B cell (primary cell): ENCODE results near the gene KCTD10. TPM values are rescaled to one million over a fixed set of nuclear protein-coding genes. Genes with fewer than 3 reads are reported as not detected.
"Not testable (repeated sequence)": the region's sequence is repeated elsewhere in the genome, so short reads cannot be mapped to it uniquely, and the experiment has no call there.

Experiments
- ATAC-seq: fragments of 200-7000 bp; cut with Tn5 transposase; one replicate; pipeline ENCODE4 v1.10.0; 2021; ENCODE audit warnings: low read depth, mild to moderate bottlenecking, moderate number of reproducible peaks, moderate library complexity
- CTCF ChIA-PET: fragments of 350-600 bp; sonication (Branson Sonifier 250); formaldehyde crosslinking; loops from one replicate; lab custom pipeline; 2021; ENCODE audit warnings: antibody characterized with exemption, inconsistent platforms; lab: Charles Lee
- POLR2A ChIA-PET: fragments of 350-600 bp; sonication (Branson Sonifier 250); formaldehyde crosslinking; loops from one replicate; lab custom pipeline; 2021; ENCODE audit warnings: antibody characterized with exemption; lab: Charles Lee
- DNase-seq: peaks from one replicate; pipeline ENCODE4 v3.0.0; 2013
- H2AFZ ChIP-seq: 2 replicates; pipeline ENCODE4 v1.6.1; 2012; ENCODE audit warnings: mild to moderate bottlenecking, low read depth, low read length; ENCODE audit not compliant: insufficient read depth, poor library complexity, severe bottlenecking
- H3K27ac ChIP-seq, 2 donors: 1 replicate in 1 of 2; 2 replicates in 1 of 2; pipeline ENCODE4 v1.5.1; 2012 to 2013; ENCODE audit warnings: low read length in 2 of 2, mild to moderate bottlenecking in 2 of 2, moderate library complexity in 1 of 2
- H3K27me3 ChIP-seq, 4 experiments: fragments of 200-600 bp in 1 of 4; sonication (generic) in 1 of 4; replicated peaks in 1 of 4; 1 replicate in 2 of 4; 2 replicates in 2 of 4; pipeline versions ENCODE4 v1.6.1 to v1.7.0; 2013 to 2016; ENCODE audit warnings: low read length in 3 of 4, mild to moderate bottlenecking in 2 of 4, mixed read lengths in 1 of 4, moderate library complexity in 1 of 4; ENCODE audit not compliant: insufficient read depth in 4 of 4, control insufficient read depth in 3 of 4; ENCODE audit errors: control extremely low read depth in 1 of 4
- H3K36me3 ChIP-seq, 2 experiments: replicated peaks in 1 of 2; 1 replicate in 1 of 2; 2 replicates in 1 of 2; pipeline versions ENCODE4 v1.6.1 to v1.7.1; 2013; ENCODE audit warnings: low read length in 1 of 2; ENCODE audit not compliant: insufficient read depth in 2 of 2, control insufficient read depth in 1 of 2; ENCODE audit errors: control extremely low read depth in 1 of 2, extremely low read depth in 1 of 2
- H3K4me1 ChIP-seq, 2 donors: fragments of 200-600 bp in 1 of 2; sonication (generic) in 1 of 2; 1 replicate in 1 of 2; 2 replicates in 1 of 2; pipeline versions ENCODE4 v1.5.1 to v1.6.1; 2013 to 2017; ENCODE audit warnings: low read length in 2 of 2; ENCODE audit not compliant: control insufficient read depth in 2 of 2, insufficient read depth in 2 of 2
- H3K4me2 ChIP-seq: replicated peaks from 2 replicates; pipeline ENCODE3; 2012; ENCODE audit warnings: mild to moderate bottlenecking, low read depth, low read length; ENCODE audit not compliant: poor library complexity, severe bottlenecking
- H3K4me3 ChIP-seq, 5 experiments: fragments of 200-600 bp in 1 of 5; sonication (generic) in 1 of 5; 1 replicate in 3 of 5; 2 replicates in 2 of 5; pipeline versions ENCODE4 v1.5.1 to v1.7.0; 2011 to 2016; ENCODE audit warnings: low read length in 4 of 5, mild to moderate bottlenecking in 4 of 5, low read depth in 2 of 5, control low read depth in 1 of 5, moderate library complexity in 1 of 5; ENCODE audit not compliant: insufficient read depth in 1 of 5; ENCODE audit errors: control extremely low read depth in 1 of 5, extremely low read depth in 1 of 5
- H3K79me2 ChIP-seq: fragments of 200-600 bp; sonication (generic); one replicate; pipeline ENCODE4 v1.6.0; 2016; ENCODE audit warnings: low read length; ENCODE audit not compliant: control insufficient read depth, insufficient read depth
- H3K9ac ChIP-seq: fragments of 200-600 bp; sonication (generic); 2 replicates; pipeline ENCODE4 v1.6.1; 2017; ENCODE audit warnings: mild to moderate bottlenecking, low read length, moderate library complexity
- H3K9me3 ChIP-seq, 3 donors: one replicate each; pipeline versions ENCODE4 v1.6.1 to v1.7.1; 2013; ENCODE audit warnings: low read length in 2 of 3; ENCODE audit not compliant: control insufficient read depth in 2 of 3, insufficient read depth in 1 of 3; ENCODE audit errors: control extremely low read depth in 1 of 3
- H4K20me1 ChIP-seq: 2 replicates; pipeline ENCODE4 v1.6.0; 2012; ENCODE audit warnings: mild to moderate bottlenecking, low read length; ENCODE audit not compliant: insufficient read depth, control insufficient read depth, poor library complexity, severe bottlenecking
- H3K27ac Mint-ChIP-seq: one replicate; pipeline ENCODE4 v1.8.0; 2021; ENCODE audit warnings: mixed read lengths
- H3K27me3 Mint-ChIP-seq: one replicate; pipeline ENCODE4 v1.8.0; 2021; ENCODE audit warnings: mixed read lengths
- H3K4me1 Mint-ChIP-seq: one replicate; pipeline ENCODE4 v1.8.0; 2021; ENCODE audit warnings: mixed read lengths
- H3K4me3 Mint-ChIP-seq: one replicate; pipeline ENCODE4 v1.8.0; 2021; ENCODE audit warnings: mixed read lengths
- H3K9me3 Mint-ChIP-seq: one replicate; pipeline ENCODE4 v1.8.0; 2022; ENCODE audit warnings: mixed read lengths; ENCODE audit not compliant: insufficient read depth
- EZH2 ChIP-seq: IDR thresholded peaks from 2 replicates; pipeline ENCODE4 v1.6.1; 2012; ENCODE audit warnings: borderline replicate concordance, low read depth, mild to moderate bottlenecking, moderate library complexity, low read length; ENCODE audit not compliant: insufficient read depth, poor library complexity, severe bottlenecking
- WGBS: methylation state at CpG from one replicate; pipeline ENCODE4 v1.1.5; 2013; ENCODE audit warnings: missing lambda C conversion rate; ENCODE audit not compliant: insufficient coverage; 5-methylcytosine and 5-hydroxymethylcytosine counted together
- intact Hi-C: fragments of 100-400 bp; cut with micrococcal nuclease; formaldehyde crosslinking; loops from one replicate; pipeline ENCODE4 v1.10.0; 2022
- polyA plus RNA-seq: library from polyadenylated mRNA; depleted of rRNA; stranded (reverse); fragments of >200 nt; gene quantifications from 2 replicates; pipeline ENCODE4 v1.2.3, GENCODE V29; 2012
- total RNA-seq, 2 donors: library from RNA; stranded (reverse); fragments of 120-200 nt in 1 of 2; gene quantifications; 1 replicate in 1 of 2; 2 replicates in 1 of 2; pipeline versions ENCODE4 v1.2.3 to v1.2.4, GENCODE V29; 2013 to 2022
- TF ChIP-seq, protein P1 (sequence below): fragments of 200-600 bp; IDR thresholded peaks from one replicate; pipeline ENCODE4 v1.8.0; 2022; ENCODE audit warnings: antibody characterized with exemption, mild to moderate bottlenecking

Gene KCTD10
- total and polyA plus RNA-seq, 2 donors (not counting 1 experiment from before 2014, with no cell fraction given): 15.4 to 30.9 TPM

DNA sequence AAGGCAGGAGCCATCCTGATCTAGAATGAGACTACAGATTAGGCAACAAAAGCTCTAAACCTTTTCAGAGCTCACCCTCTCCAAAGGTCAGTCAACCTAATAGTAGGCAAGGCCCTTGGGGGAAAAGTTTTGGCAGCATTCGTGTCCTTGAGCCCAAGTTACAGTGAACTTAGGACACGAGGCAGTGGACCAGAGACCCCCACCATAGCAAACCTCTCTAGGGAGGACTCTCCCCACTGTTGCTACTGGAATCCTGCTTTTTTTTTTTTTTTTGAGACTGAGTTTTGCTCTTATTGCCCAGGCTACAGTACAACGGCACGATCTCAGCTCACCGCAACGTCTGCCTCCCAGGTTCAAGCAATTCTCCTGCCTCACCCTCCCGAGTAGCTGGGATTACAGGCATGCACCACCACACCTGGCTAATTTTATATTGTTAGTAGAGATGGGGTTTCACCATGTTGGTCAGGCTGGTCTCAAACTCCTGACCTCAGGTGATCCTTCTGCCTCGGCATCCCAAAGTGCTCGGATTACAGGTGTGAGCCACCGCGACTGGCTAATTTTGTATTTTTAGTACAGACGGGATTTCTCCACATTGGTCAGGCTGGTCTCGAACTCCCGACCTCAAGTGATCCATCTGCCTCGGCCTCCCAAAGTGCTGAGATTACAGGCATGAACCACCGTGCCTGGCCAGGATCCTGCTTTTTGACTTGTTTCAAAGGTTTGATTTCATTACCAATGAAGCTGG, 3.4 kb downstream of the KCTD10 start:
- CTCF ChIA-PET: interaction anchor here (0.9 to 1.4 kb wide), 2 partner anchors 36 to 41 kb away, joined by 3 to 4 read pairs; no protein-coding TSS in a partner anchor
- H3K27ac ChIP-seq, H2AFZ ChIP-seq, H3K27me3 ChIP-seq, ATAC-seq, H3K9me3 Mint-ChIP-seq, H3K4me3 Mint-ChIP-seq, H3K27me3 Mint-ChIP-seq, POLR2A ChIA-PET, DNase-seq, H3K27ac Mint-ChIP-seq, H3K9me3 ChIP-seq, H3K9ac ChIP-seq, H3K4me3 ChIP-seq, intact Hi-C loops, H3K4me2 ChIP-seq: not testable (repeated sequence)
- peaks cover 38% of the 10 kb centered on the region for H3K4me1 Mint-ChIP-seq
- Histone ChIP-seq H4K20me1 (peaks cover 19% of the 10 kb centered on the region), H3K4me1 (peaks cover 19 to 22% of the 10 kb centered on the region in 2 donors), H3K79me2 (peaks cover 98% of the 10 kb centered on the region), H3K36me3 (peaks cover 0 to 11% of the 10 kb centered on the region in 2 experiments)
- WGBS: 99% methylated on average over 10 of the region's 16 CpGs

DNA sequence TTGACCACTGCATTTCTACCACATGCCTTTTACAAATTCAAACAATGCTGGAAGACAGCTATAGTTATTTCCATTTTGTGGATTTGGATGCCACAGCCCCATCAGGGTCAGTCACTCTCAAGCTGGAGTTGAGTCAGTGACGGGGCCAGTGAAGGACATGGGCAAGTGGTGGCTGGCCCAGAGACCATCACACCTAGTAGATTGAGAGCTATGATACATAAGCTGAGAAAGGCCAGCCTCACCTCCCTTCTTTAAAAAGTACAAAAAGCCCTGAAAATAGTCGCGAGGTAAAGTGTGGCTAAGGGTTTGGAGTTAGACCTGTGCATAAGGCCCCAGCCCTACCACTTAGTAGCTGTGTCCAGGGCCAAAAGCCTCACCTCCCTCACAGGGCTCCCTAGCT, 4.1 kb downstream of the KCTD10 start:
- H3K36me3 ChIP-seq: peaks cover 0 to 15% of the 10 kb centered on the region in 2 experiments
- no peak overlapping the region for H3K4me3 Mint-ChIP-seq
- no peak overlapping the region for H3K9ac ChIP-seq
- peaks cover 13 to 15% of the 10 kb centered on the region in 2 donors for H3K4me1 ChIP-seq
- H4K20me1 ChIP-seq: peaks cover 21% of the 10 kb centered on the region
- no peaks in the 10 kb centered on the region for H3K9me3 Mint-ChIP-seq
- no peak overlapping the region for H3K4me3 ChIP-seq
- H3K27ac ChIP-seq: no peak overlapping the region
- no peaks in the 10 kb centered on the region for H3K27me3 ChIP-seq
- POLR2A ChIA-PET: no interaction called here
- no peak for ATAC-seq
- no peak overlapping the region for H3K4me2 ChIP-seq
- DNase-seq: no peak
- no peak overlapping the region for H3K27ac Mint-ChIP-seq
- H3K9me3 ChIP-seq: no peaks in the 10 kb centered on the region
- TF ChIP-seq, protein P1, sequence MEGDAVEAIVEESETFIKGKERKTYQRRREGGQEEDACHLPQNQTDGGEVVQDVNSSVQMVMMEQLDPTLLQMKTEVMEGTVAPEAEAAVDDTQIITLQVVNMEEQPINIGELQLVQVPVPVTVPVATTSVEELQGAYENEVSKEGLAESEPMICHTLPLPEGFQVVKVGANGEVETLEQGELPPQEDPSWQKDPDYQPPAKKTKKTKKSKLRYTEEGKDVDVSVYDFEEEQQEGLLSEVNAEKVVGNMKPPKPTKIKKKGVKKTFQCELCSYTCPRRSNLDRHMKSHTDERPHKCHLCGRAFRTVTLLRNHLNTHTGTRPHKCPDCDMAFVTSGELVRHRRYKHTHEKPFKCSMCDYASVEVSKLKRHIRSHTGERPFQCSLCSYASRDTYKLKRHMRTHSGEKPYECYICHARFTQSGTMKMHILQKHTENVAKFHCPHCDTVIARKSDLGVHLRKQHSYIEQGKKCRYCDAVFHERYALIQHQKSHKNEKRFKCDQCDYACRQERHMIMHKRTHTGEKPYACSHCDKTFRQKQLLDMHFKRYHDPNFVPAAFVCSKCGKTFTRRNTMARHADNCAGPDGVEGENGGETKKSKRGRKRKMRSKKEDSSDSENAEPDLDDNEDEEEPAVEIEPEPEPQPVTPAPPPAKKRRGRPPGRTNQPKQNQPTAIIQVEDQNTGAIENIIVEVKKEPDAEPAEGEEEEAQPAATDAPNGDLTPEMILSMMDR: no peak
- no peak for TF ChIP-seq EZH2
- intact Hi-C loops: no loop called here
- H3K27me3 Mint-ChIP-seq: no peaks in the 10 kb centered on the region
- peaks cover 97% of the 10 kb centered on the region for H3K79me2 ChIP-seq
- H3K4me1 Mint-ChIP-seq: peaks cover 35% of the 10 kb centered on the region
- no peak overlapping the region for H2AFZ ChIP-seq
- WGBS: no CpG with 5 or more reads among the region's 3 CpGs
- CTCF ChIA-PET: interaction anchor here (0.9 to 1.4 kb wide), 3 partner anchors 37 to 45 kb away, joined by 3 to 6 read pairs (median 4); no protein-coding TSS in a partner anchor
